Stomach (tissue), 9 donors: ENCODE results near the gene TMEM256. TPM values are rescaled to one million over a fixed set of nuclear protein-coding genes. Genes with fewer than 3 reads are reported as not detected.

Experiments used
- DNase-seq, 2 donors: peaks; one replicate each; pipeline versions ENCODE4 v3.0.0 to v3.0.0-alpha.2; 2013 to 2019
- H3K27ac ChIP-seq, 5 donors: fragments of 200-600 bp in 4 of 5; sonication (generic) in 4 of 5; one replicate each; pipeline ENCODE4 v1.5.1; 2013 to 2019; ENCODE audit warnings: mild to moderate bottlenecking in 1 of 5, moderate library complexity in 1 of 5
- H3K27me3 ChIP-seq, 3 donors: fragments of 200-600 bp; sonication (generic); one replicate each; pipeline ENCODE4 v1.5.1; 2017 to 2019; ENCODE audit warnings: mixed run types in 1 of 3
- H3K36me3 ChIP-seq, 4 donors: fragments of 200-600 bp; sonication (generic); 1 replicate in 3 of 4; 2 replicates in 1 of 4; pipeline ENCODE4 v1.5.1; 2016 to 2019
- H3K4me1 ChIP-seq, 4 donors: fragments of 200-600 bp; sonication (generic); one replicate each; pipeline ENCODE4 v1.5.1; 2016 to 2019
- H3K4me3 ChIP-seq, 4 donors: fragments of 200-600 bp; sonication (generic) in 3 of 4; one replicate each; pipeline ENCODE4 v1.5.1; 2016 to 2019; ENCODE audit warnings: mild to moderate bottlenecking in 1 of 4
- H3K9me3 ChIP-seq, 4 donors: fragments of 200-600 bp; sonication (generic); one replicate each; pipeline ENCODE4 v1.5.1; 2016 to 2019
- CTCF ChIP-seq, 7 experiments: fragments of 450-650 bp in 4 of 7; fragments of 200-600 bp in 3 of 7; sonication (generic) in 3 of 7; IDR thresholded peaks; one replicate each; pipeline ENCODE4 v1.5.1; 2016 to 2019; ENCODE audit warnings: antibody characterized with exemption in 7 of 7, control low read depth in 2 of 7, mild to moderate bottlenecking in 1 of 7
- EP300 ChIP-seq: sonication (generic); formaldehyde crosslinking; IDR thresholded peaks from one replicate; pipeline ENCODE4 v1.6.1; 2017; ENCODE audit warnings: antibody characterized with exemption
- POLR2A ChIP-seq, 4 donors: fragments of 450-650 bp; IDR thresholded peaks; one replicate each; pipeline ENCODE4 v1.6.1; 2016; ENCODE audit warnings: antibody characterized with exemption in 4 of 4, control low read depth in 2 of 4, mild to moderate bottlenecking in 1 of 4, moderate library complexity in 1 of 4
- POLR2AphosphoS5 ChIP-seq, 3 donors: sonication (generic); formaldehyde crosslinking; IDR thresholded peaks; one replicate each; pipeline ENCODE4 v1.6.1; 2016; ENCODE audit warnings: antibody characterized with exemption in 3 of 3
- WGBS, 5 donors: extraction: QIAGEN DNeasy Blood & Tissue Kit in 3 of 5; methylation state at CpG; one replicate each; pipeline versions ENCODE4 v1.1.5 to v1.1.7; 2013 to 2018; 5-methylcytosine and 5-hydroxymethylcytosine counted together
- intact Hi-C: fragments of 100-400 bp; cut with DNase I; formaldehyde crosslinking; loops from one replicate; pipeline ENCODE4 v1.15.1; 2023; ENCODE audit warnings: low total_unique reads
- polyA plus RNA-seq, 3 donors: library from polyadenylated mRNA; stranded (reverse); fragments of 200-250 nt; gene quantifications; one replicate each; pipeline ENCODE4 v1.2.3, GENCODE V29; 2013
- total RNA-seq, 5 donors: library from RNA; depleted of rRNA; stranded (reverse); fragments of >200 nt; gene quantifications; one replicate each; pipeline versions ENCODE4 v1.1.0 to v1.2.3, GENCODE V29; 2014 to 2016
- donor health status: healthy with polysubstance abuse.
- donor health status: Bipolar disorder and iron deficiency.
- donor health status: healthy.

TMEM256 gene
- total and polyA plus RNA-seq, 8 donors: 39.8 to 347 (median 253) TPM; not detected in 1

- Histone ChIP-seq H3K27ac (peak overlapping the region in 3 of 5 donors; percentile 40 to 99 (median 54)), H3K9me3 (no peaks in the 10 kb centered on the region), H3K4me3 (no peak overlapping the region), H3K36me3 (no peaks in the 10 kb centered on the region), H3K27me3 (no peaks in the 10 kb centered on the region), H3K4me1 (peaks cover 25 to 51% (median 48%) of the 10 kb centered on the region in 4 donors)
- DNase-seq: no peak
- no peak for TF ChIP-seq POLR2A (IDR thresholded peaks at IDR 0.05)
- intact Hi-C loops: no loop called here
- WGBS, 5 donors: 72 to 85% (median 74%) methylated on average over 8 of the region's 8 CpGs
These were observed 48.3 kb downstream of the TMEM256 start for GRCh38 chr17:7355573-7355972.

DNA sequence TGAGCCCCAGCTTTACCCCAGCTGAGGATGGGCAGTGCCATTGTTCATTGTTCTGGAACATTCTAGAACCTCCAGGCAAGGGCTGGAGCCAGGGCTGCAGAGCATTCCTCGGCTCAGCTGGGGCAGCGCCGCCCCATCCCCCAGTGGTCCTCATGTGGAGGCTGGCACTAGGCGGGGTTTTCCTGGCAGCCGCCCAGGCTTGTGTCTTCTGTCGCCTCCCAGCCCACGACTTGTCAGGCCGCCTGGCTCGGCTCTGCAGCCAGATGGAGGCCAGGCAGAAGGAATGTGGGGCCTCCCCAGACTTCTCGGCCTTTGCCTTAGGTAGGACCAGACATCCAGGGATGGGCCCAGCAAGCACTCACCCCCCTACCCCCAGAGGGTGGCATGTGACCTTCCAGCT lies 48.8 kb downstream of the TMEM256 start, which contains the start of gene TMEM95:
Gene TMEM95 (plus strand): TSS at position 104 of the 400 bp plus-strand sequence. CDS start 49 bp downstream, at position 153.
- Histone ChIP-seq H3K27me3 (no peaks in the 10 kb centered on the region), H3K4me1 (peaks cover 30 to 56% (median 53%) of the 10 kb centered on the region in 4 donors), H3K4me3 (no peak within 1 kb of the TSS), H3K36me3 (no peaks in the 10 kb centered on the region), H3K27ac (peak within 1 kb of the TSS in 4 of 5 donors; percentile 6 to 99 (median 75)), H3K9me3 (no peaks in the 10 kb centered on the region)
- intact Hi-C loops: no loop called here
- TF ChIP-seq POLR2A (IDR thresholded peaks at IDR 0.05): no peak
- TF ChIP-seq EP300: no peak
- TF ChIP-seq CTCF (IDR thresholded peaks at IDR 0.05): no peak
- no peak for TF ChIP-seq POLR2AphosphoS5 (IDR thresholded peaks at IDR 0.05)
- WGBS, 5 donors: 59 to 72% (median 69%) methylated on average over 3 to 10 of the region's 10 CpGs
- peak in 1 of 2 donors; percentile 56 for DNase-seq

- no peaks in the 10 kb centered on the region for H3K9me3 ChIP-seq
- WGBS, 5 donors: 56 to 68% (median 62%) methylated on average over 9 of the region's 9 CpGs
- peak in 1 of 2 donors; percentile 71 for DNase-seq
These were observed 49.5 kb downstream of the TMEM256 start for GRCh38 chr17:7354262-7354843.

More at GRCh38 chr17:7354262-7354843, 49.5 kb downstream of the TMEM256 start:
- no peak for TF ChIP-seq EP300
- TF ChIP-seq POLR2A (IDR thresholded peaks at IDR 0.05): no peak
- no peak for TF ChIP-seq POLR2AphosphoS5 (IDR thresholded peaks at IDR 0.05)
- no peak for TF ChIP-seq CTCF (IDR thresholded peaks at IDR 0.05)
- H3K27me3 ChIP-seq: no peaks in the 10 kb centered on the region
- H3K36me3 ChIP-seq: no peaks in the 10 kb centered on the region
- peak overlapping the region in 4 of 5 donors; percentile 6 to 99 (median 65) for H3K27ac ChIP-seq
- H3K4me1 ChIP-seq: peaks cover 37 to 63% (median 60%) of the 10 kb centered on the region in 4 donors
- intact Hi-C loops: no loop called here
- H3K4me3 ChIP-seq: no peak overlapping the region

Other genes starting within 250 kb of the TMEM256 start
Only the 30 nearest of the 39 such genes appear.
- 100 to 1,000 TPM in 1 of 5 donors, 10 to 100 TPM in 4; 16.9 to 114 (median 19.7) TPM for gene DVL2, start 169.6 kb downstream of the TMEM256 start, total RNA-seq
- 10 to 100 TPM; 12.1 to 14.5 (median 14.5) TPM for gene DVL2, start 169.6 kb downstream of the TMEM256 start, polyA plus RNA-seq
- gene PHF23, start 164.6 kb downstream of the TMEM256 start, total RNA-seq: 10 to 100 TPM in 3 of 5 donors, 1 to 10 TPM in 2; 5.2 to 26.2 (median 14.0) TPM
- gene PHF23, start 164.6 kb downstream of the TMEM256 start, polyA plus RNA-seq: 10 to 100 TPM; 21.3 to 27.2 (median 21.5) TPM
- gene GABARAP, start 161.6 kb downstream of the TMEM256 start, total RNA-seq: 100 to 1,000 TPM; 111 to 419 (median 206) TPM
- gene GABARAP, start 161.6 kb downstream of the TMEM256 start, polyA plus RNA-seq: 1,000 to 10,000 TPM in 1 of 3 donors, 100 to 1,000 TPM in 2; 773 to 1,252 (median 934) TPM
- 10 to 100 TPM; 23.9 to 82.8 (median 54.0) TPM for gene CTDNEP1, start 152.4 kb downstream of the TMEM256 start, total RNA-seq
- gene CTDNEP1, start 152.4 kb downstream of the TMEM256 start, polyA plus RNA-seq: 10 to 100 TPM; 71.8 to 85.1 (median 75.9) TPM
- gene ELP5, start 151.9 kb downstream of the TMEM256 start, total RNA-seq: 10 to 100 TPM in 3 of 5 donors, 1 to 10 TPM in 1, not detected in 1; 8.4 to 19.5 (median 13.6) TPM
- gene ELP5, start 151.9 kb downstream of the TMEM256 start, polyA plus RNA-seq: 10 to 100 TPM; 24.4 to 45.2 (median 28.5) TPM
- 100 to 1,000 TPM in 1 of 5 donors, 10 to 100 TPM in 2, 1 to 10 TPM in 2; 1.8 to 829 (median 17.4) TPM for gene CLDN7, start 141.6 kb downstream of the TMEM256 start, total RNA-seq
- 100 to 1,000 TPM in 1 of 3 donors, 1 to 10 TPM in 2; 3.1 to 114 (median 9.9) TPM for gene CLDN7, start 141.6 kb downstream of the TMEM256 start, polyA plus RNA-seq
- gene SLC2A4, start 122.4 kb downstream of the TMEM256 start, total RNA-seq: 10 to 100 TPM in 2 of 5 donors, 1 to 10 TPM in 3; 3.5 to 26.6 (median 7.0) TPM
- 10 to 100 TPM in 1 of 3 donors, 1 to 10 TPM in 1, under 1 TPM in 1; 0.92 to 15.9 (median 1.4) TPM for gene SLC2A4, start 122.4 kb downstream of the TMEM256 start, polyA plus RNA-seq
- 10 to 100 TPM in 1 of 5 donors, 1 to 10 TPM in 1, under 1 TPM in 2, not detected in 1; 0.43 to 72.4 (median 1.1) TPM for gene YBX2, start 109.5 kb downstream of the TMEM256 start, total RNA-seq
- gene YBX2, start 109.5 kb downstream of the TMEM256 start, polyA plus RNA-seq: 1 to 10 TPM; 1.2 to 6.5 (median 1.8) TPM
- gene EIF5A, start 96.5 kb downstream of the TMEM256 start, total RNA-seq: 100 to 1,000 TPM in 4 of 5 donors, 10 to 100 TPM in 1; 86.9 to 189 (median 137) TPM
- 100 to 1,000 TPM; 341 to 438 (median 394) TPM for gene EIF5A, start 96.5 kb downstream of the TMEM256 start, polyA plus RNA-seq
- 10 to 100 TPM; 23.9 to 91.6 (median 55.9) TPM for gene GPS2, start 88.7 kb downstream of the TMEM256 start, total RNA-seq
- gene GPS2, start 88.7 kb downstream of the TMEM256 start, polyA plus RNA-seq: 10 to 100 TPM; 74.3 to 84.9 (median 79.7) TPM
- gene NEURL4, start 74.8 kb downstream of the TMEM256 start, total RNA-seq: 10 to 100 TPM; 17.8 to 84.0 (median 36.4) TPM
- 10 to 100 TPM in 2 of 3 donors, 1 to 10 TPM in 1; 6.9 to 22.2 (median 15.6) TPM for gene NEURL4, start 74.8 kb downstream of the TMEM256 start, polyA plus RNA-seq
- 10 to 100 TPM in 4 of 5 donors, 1 to 10 TPM in 1; 8.3 to 33.3 (median 14.7) TPM for gene ACAP1, start 67.6 kb downstream of the TMEM256 start, total RNA-seq
- 1 to 10 TPM; 4.4 to 6.4 (median 6.2) TPM for gene ACAP1, start 67.6 kb downstream of the TMEM256 start, polyA plus RNA-seq
- gene KCTD11, start 51.9 kb downstream of the TMEM256 start, total RNA-seq: 10 to 100 TPM in 1 of 5 donors, 1 to 10 TPM in 3, under 1 TPM in 1; 0.58 to 11.0 (median 3.5) TPM
- 10 to 100 TPM in 1 of 3 donors, 1 to 10 TPM in 2; 8.9 to 14.1 (median 9.4) TPM for gene KCTD11, start 51.9 kb downstream of the TMEM256 start, polyA plus RNA-seq
- not detected for gene TMEM95, start 48.9 kb downstream of the TMEM256 start, total RNA-seq
- not detected for gene TMEM95, start 48.9 kb downstream of the TMEM256 start, polyA plus RNA-seq
- 10 to 100 TPM in 3 of 5 donors, 1 to 10 TPM in 2; 5.7 to 37.1 (median 22.2) TPM for gene TNK1, start 23.0 kb downstream of the TMEM256 start, total RNA-seq
- gene TNK1, start 23.0 kb downstream of the TMEM256 start, polyA plus RNA-seq: 10 to 100 TPM in 1 of 3 donors, 1 to 10 TPM in 2; 6.0 to 12.1 (median 7.8) TPM
- 100 to 1,000 TPM in 1 of 5 donors, 10 to 100 TPM in 2, 1 to 10 TPM in 1, not detected in 1; 7.9 to 101 (median 29.6) TPM for gene PLSCR3, start 9.6 kb downstream of the TMEM256 start, total RNA-seq
- gene PLSCR3, start 9.6 kb downstream of the TMEM256 start, polyA plus RNA-seq: 10 to 100 TPM; 21.9 to 27.1 (median 24.4) TPM
- gene NLGN2, start 3.7 kb upstream of the TMEM256 start, total RNA-seq: 10 to 100 TPM in 3 of 5 donors, 1 to 10 TPM in 2; 4.6 to 42.0 (median 13.8) TPM
- 1 to 10 TPM; 1.7 to 7.9 (median 1.8) TPM for gene NLGN2, start 3.7 kb upstream of the TMEM256 start, polyA plus RNA-seq
- not detected for gene SPEM1, start 16.2 kb upstream of the TMEM256 start, total RNA-seq
- under 1 TPM in 1 of 3 donors, not detected in 2; 0.20 TPM for gene SPEM1, start 16.2 kb upstream of the TMEM256 start, polyA plus RNA-seq
- gene SPEM2, start 21.5 kb upstream of the TMEM256 start, total RNA-seq: not detected
- gene SPEM2, start 21.5 kb upstream of the TMEM256 start, polyA plus RNA-seq: not detected
- not detected for gene SPEM3, start 24.8 kb upstream of the TMEM256 start, total RNA-seq
- not detected for gene SPEM3, start 24.8 kb upstream of the TMEM256 start, polyA plus RNA-seq
- 10 to 100 TPM in 2 of 5 donors, 1 to 10 TPM in 2, not detected in 1; 1.3 to 48.4 (median 9.0) TPM for gene TMEM102, start 31.3 kb upstream of the TMEM256 start, total RNA-seq
- gene TMEM102, start 31.3 kb upstream of the TMEM256 start, polyA plus RNA-seq: 1 to 10 TPM; 4.5 to 7.9 (median 6.4) TPM
- gene FGF11, start 35.4 kb upstream of the TMEM256 start, total RNA-seq: 10 to 100 TPM in 1 of 5 donors, under 1 TPM in 1, not detected in 3; 0.37 to 15.6 TPM
- 1 to 10 TPM in 1 of 3 donors, under 1 TPM in 1, not detected in 1; 0.50 to 2.9 TPM for gene FGF11, start 35.4 kb upstream of the TMEM256 start, polyA plus RNA-seq
- gene CHRNB1, start 41.0 kb upstream of the TMEM256 start, total RNA-seq: 1 to 10 TPM in 3 of 5 donors, not detected in 2; 1.8 to 6.4 (median 4.2) TPM
- gene CHRNB1, start 41.0 kb upstream of the TMEM256 start, polyA plus RNA-seq: 10 to 100 TPM in 2 of 3 donors, 1 to 10 TPM in 1; 9.2 to 12.0 (median 10.7) TPM
- gene ZBTB4, start 75.5 kb upstream of the TMEM256 start, total RNA-seq: 10 to 100 TPM; 15.8 to 31.5 (median 29.0) TPM
- 10 to 100 TPM; 16.3 to 18.0 (median 17.9) TPM for gene ZBTB4, start 75.5 kb upstream of the TMEM256 start, polyA plus RNA-seq
- not detected for gene SLC35G6, start 77.3 kb upstream of the TMEM256 start, total RNA-seq
- not detected for gene SLC35G6, start 77.3 kb upstream of the TMEM256 start, polyA plus RNA-seq
- 100 to 1,000 TPM in 2 of 5 donors, 10 to 100 TPM in 3; 55.4 to 750 (median 85.2) TPM for gene POLR2A, start 80.3 kb upstream of the TMEM256 start, total RNA-seq
- 10 to 100 TPM in 1 of 3 donors, 1 to 10 TPM in 2; 8.1 to 12.7 (median 10.0) TPM for gene POLR2A, start 80.3 kb upstream of the TMEM256 start, polyA plus RNA-seq
- gene TNFSF12, start 145.0 kb upstream of the TMEM256 start, total RNA-seq: 100 to 1,000 TPM in 1 of 5 donors, 10 to 100 TPM in 3, 1 to 10 TPM in 1; 6.1 to 199 (median 49.6) TPM
- gene TNFSF12, start 145.0 kb upstream of the TMEM256 start, polyA plus RNA-seq: 10 to 100 TPM; 31.7 to 48.0 (median 45.1) TPM
- gene TNFSF13, start 154.7 kb upstream of the TMEM256 start, total RNA-seq: 10 to 100 TPM; 15.6 to 55.4 (median 22.6) TPM
- 10 to 100 TPM; 24.0 to 35.9 (median 32.0) TPM for gene TNFSF13, start 154.7 kb upstream of the TMEM256 start, polyA plus RNA-seq
- gene SENP3, start 157.8 kb upstream of the TMEM256 start, total RNA-seq: 10 to 100 TPM; 22.0 to 78.6 (median 49.9) TPM
- gene SENP3, start 157.8 kb upstream of the TMEM256 start, polyA plus RNA-seq: 10 to 100 TPM; 39.3 to 55.0 (median 53.0) TPM
- 10 to 100 TPM; 11.1 to 19.2 (median 13.9) TPM for gene CD68, start 175.5 kb upstream of the TMEM256 start, total RNA-seq
- gene CD68, start 175.5 kb upstream of the TMEM256 start, polyA plus RNA-seq: 10 to 100 TPM; 13.8 to 39.6 (median 28.9) TPM